SK-N-SH (cell line): ENCODE measurements around the gene PLEKHA4.

Experiments
- CHD2 ChIP-seq: fragments of 150-350 bp; IDR thresholded peaks from 2 replicates; pipeline ENCODE4 v1.6.1; 2018; ENCODE audit warnings: low read length; ENCODE audit not compliant: partially characterized antibody
- EP300 ChIP-seq, 2 experiments: IDR thresholded peaks; 2 replicates each; pipeline versions ENCODE4 v1.4.0 to v1.6.1; 2012; ENCODE audit warnings: borderline replicate concordance in 1 of 2, low read depth in 1 of 2, low read length in 1 of 2
- EZH2phosphoT487 ChIP-seq: fragments of 200-600 bp; sonication (generic); IDR thresholded peaks from 2 replicates; pipeline ENCODE4 v1.6.1; 2017; ENCODE audit warnings: low read depth, mixed run types, mild to moderate bottlenecking, antibody characterized with exemption, moderate library complexity, borderline replicate concordance
- JUND ChIP-seq: IDR thresholded peaks from 2 replicates; pipeline ENCODE4 v1.4.0; 2012
- MAX ChIP-seq: IDR thresholded peaks from 2 replicates; pipeline ENCODE4 v1.4.0; 2012; ENCODE audit warnings: low read depth
- MXI1 ChIP-seq: IDR thresholded peaks from 2 replicates; pipeline ENCODE4 v1.6.1; 2012; ENCODE audit warnings: mild to moderate bottlenecking, low read depth, low read length, improper control_type of control experiment
- POLR2AphosphoS5 ChIP-seq: IDR thresholded peaks from 2 replicates; pipeline ENCODE4 v1.6.1; 2012; ENCODE audit warnings: low read depth, low read length
- RAD21 ChIP-seq: IDR thresholded peaks from 2 replicates; pipeline ENCODE4 v1.6.1; 2012; ENCODE audit warnings: mild to moderate bottlenecking, low read length
- RFX5 ChIP-seq: IDR thresholded peaks from 2 replicates; pipeline ENCODE4 v1.6.1; 2012; ENCODE audit warnings: mild to moderate bottlenecking, improper control_type of control experiment, low read length
- RXRA ChIP-seq: IDR thresholded peaks from 2 replicates; pipeline ENCODE4 v1.4.0; 2012; ENCODE audit warnings: low read depth, mild to moderate bottlenecking, borderline replicate concordance
- SMC3 ChIP-seq: IDR thresholded peaks from 2 replicates; pipeline ENCODE4 v1.6.1; 2012; ENCODE audit warnings: low read depth, low read length, improper control_type of control experiment
- TEAD4 ChIP-seq: IDR thresholded peaks from 2 replicates; pipeline ENCODE4 v1.4.0; 2012; ENCODE audit warnings: mild to moderate bottlenecking, borderline replicate concordance; ENCODE audit not compliant: insufficient read depth
- TF ChIP-seq, protein P1 (sequence below): fragments of 200-600 bp; sonication (generic); IDR thresholded peaks from 2 replicates; pipeline ENCODE4 v1.6.1; 2017; ENCODE audit warnings: antibody characterized with exemption, mild to moderate bottlenecking, moderate library complexity
- TF ChIP-seq, protein P2 (sequence below): fragments of 150-350 bp; IDR thresholded peaks from 2 replicates; pipeline ENCODE4 v1.6.1; 2017; ENCODE audit warnings: antibody characterized with exemption, low read length, low read depth, borderline replicate concordance

GRCh38 chr19:48918071-48918470, 49.7 kb upstream of the PLEKHA4 start:
- TF ChIP-seq, protein P1, sequence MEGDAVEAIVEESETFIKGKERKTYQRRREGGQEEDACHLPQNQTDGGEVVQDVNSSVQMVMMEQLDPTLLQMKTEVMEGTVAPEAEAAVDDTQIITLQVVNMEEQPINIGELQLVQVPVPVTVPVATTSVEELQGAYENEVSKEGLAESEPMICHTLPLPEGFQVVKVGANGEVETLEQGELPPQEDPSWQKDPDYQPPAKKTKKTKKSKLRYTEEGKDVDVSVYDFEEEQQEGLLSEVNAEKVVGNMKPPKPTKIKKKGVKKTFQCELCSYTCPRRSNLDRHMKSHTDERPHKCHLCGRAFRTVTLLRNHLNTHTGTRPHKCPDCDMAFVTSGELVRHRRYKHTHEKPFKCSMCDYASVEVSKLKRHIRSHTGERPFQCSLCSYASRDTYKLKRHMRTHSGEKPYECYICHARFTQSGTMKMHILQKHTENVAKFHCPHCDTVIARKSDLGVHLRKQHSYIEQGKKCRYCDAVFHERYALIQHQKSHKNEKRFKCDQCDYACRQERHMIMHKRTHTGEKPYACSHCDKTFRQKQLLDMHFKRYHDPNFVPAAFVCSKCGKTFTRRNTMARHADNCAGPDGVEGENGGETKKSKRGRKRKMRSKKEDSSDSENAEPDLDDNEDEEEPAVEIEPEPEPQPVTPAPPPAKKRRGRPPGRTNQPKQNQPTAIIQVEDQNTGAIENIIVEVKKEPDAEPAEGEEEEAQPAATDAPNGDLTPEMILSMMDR = no peak
- TF ChIP-seq RFX5 (no peak), MXI1 (no peak), POLR2AphosphoS5 (no peak), MAX (no peak), RXRA (no peak), RAD21 (no peak), EZH2phosphoT487 (no peak), TEAD4 (no peak), CHD2 (no peak), EP300 (IDR thresholded peaks at IDR 0.05; ENCODE audit: borderline replicate concordance in 1 of 2, low read depth in 1 of 2, low read length in 1 of 2) (no peak), SMC3 (no peak), JUND (no peak)
- TF ChIP-seq, protein P2, sequence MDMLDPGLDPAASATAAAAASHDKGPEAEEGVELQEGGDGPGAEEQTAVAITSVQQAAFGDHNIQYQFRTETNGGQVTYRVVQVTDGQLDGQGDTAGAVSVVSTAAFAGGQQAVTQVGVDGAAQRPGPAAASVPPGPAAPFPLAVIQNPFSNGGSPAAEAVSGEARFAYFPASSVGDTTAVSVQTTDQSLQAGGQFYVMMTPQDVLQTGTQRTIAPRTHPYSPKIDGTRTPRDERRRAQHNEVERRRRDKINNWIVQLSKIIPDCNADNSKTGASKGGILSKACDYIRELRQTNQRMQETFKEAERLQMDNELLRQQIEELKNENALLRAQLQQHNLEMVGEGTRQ = no peak
